GM12878 (cell line): ENCODE data around the gene PTPRQ. TPM values are rescaled to one million over a fixed set of nuclear protein-coding genes. Genes with fewer than 3 reads are reported as not detected.

Experiments
- ATAC-seq: fragments of 200-7000 bp; cut with Tn5 transposase; 3 replicates; pipeline ENCODE4 v1.9.1; 2020; ENCODE audit warnings: mild to moderate bottlenecking, moderate library complexity
- BruUV-seq: library from RNA; stranded (reverse); fragments of 400-500 nt; replicated peaks from 2 replicates; lab custom pipeline; 2021; lab: Mats Ljungman, UMichigan
- CTCF ChIA-PET: fragments of 300-600 bp; sonication (Branson Sonifier 250); formaldehyde crosslinking; extraction: SDS; loops from one replicate; lab custom pipeline; 2021; ENCODE audit warnings: inconsistent platforms; lab: Yijun Ruan, JAX
- POLR2A ChIA-PET: fragments of 350-600 bp; formaldehyde crosslinking; extraction: SDS; loops from one replicate; lab custom pipeline; 2021; ENCODE audit warnings: inconsistent platforms; lab: Charles Lee
- RAD21 ChIA-PET: fragments of 300-600 bp; sonication (Branson Sonifier 250); formaldehyde crosslinking; loops from one replicate; lab custom pipeline; 2023; ENCODE audit warnings: antibody characterized with exemption; ENCODE audit not compliant: unreplicated experiment; lab: Charles Lee
- SMC1A ChIA-PET: fragments of 300-600 bp; sonication (Branson Sonifier 250); formaldehyde crosslinking; loops from one replicate; lab custom pipeline; 2023; ENCODE audit not compliant: unreplicated experiment, uncharacterized antibody; lab: Charles Lee
- DNase-seq: peaks from one replicate; pipeline ENCODE4 v3.0.0-alpha.2; 2011; ENCODE audit warnings: low read depth, low spot score
- FAIRE-seq: peaks from 3 replicates; lab custom pipeline; 2011; peaks lifted over from hg19 to GRCh38; lab: Jason Lieb, UNC
- H2AFZ ChIP-seq: 2 replicates; pipeline ENCODE4 v1.6.0; 2011; ENCODE audit warnings: low read depth, low read length, control low read depth; ENCODE audit not compliant: control insufficient read depth
- H3K27ac ChIP-seq: 2 replicates; pipeline ENCODE4 v1.5.1; 2011; ENCODE audit warnings: control low read depth; ENCODE audit not compliant: control insufficient read depth, insufficient read depth
- H3K27me3 ChIP-seq, 2 experiments: replicated peaks in 1 of 2; 2 replicates each; pipeline versions ENCODE4 v1.6.0 to v1.6.1; 2011; ENCODE audit warnings: low read length in 1 of 2; ENCODE audit not compliant: control insufficient read depth in 2 of 2, insufficient read depth in 2 of 2
- H3K36me3 ChIP-seq, 2 experiments: 2 replicates each; pipeline ENCODE4 v1.5.1; 2011; ENCODE audit warnings: low read length in 1 of 2; ENCODE audit not compliant: control insufficient read depth in 2 of 2, insufficient read depth in 2 of 2
- H3K4me1 ChIP-seq: 2 replicates; pipeline ENCODE4 v1.6.1; 2011; ENCODE audit warnings: mild to moderate bottlenecking, low read length, moderate library complexity, mixed read lengths; ENCODE audit not compliant: control insufficient read depth, insufficient read depth
- H3K4me2 ChIP-seq: 2 replicates; pipeline ENCODE4 v1.6.0; 2011; ENCODE audit warnings: control low read depth; ENCODE audit not compliant: control insufficient read depth, insufficient read depth
- H3K4me3 ChIP-seq: fragments of 200-600 bp; sonication (generic); 2 replicates; pipeline ENCODE4 v1.5.1; 2016
- H3K79me2 ChIP-seq: 2 replicates; pipeline ENCODE4 v1.6.0; 2011; ENCODE audit warnings: low read length; ENCODE audit not compliant: control insufficient read depth, insufficient read depth
- H3K9ac ChIP-seq: 2 replicates; pipeline ENCODE4 v1.8.0; 2011; ENCODE audit warnings: low read length, control low read depth, mixed read lengths; ENCODE audit not compliant: control insufficient read depth, insufficient read depth
- H3K9me3 ChIP-seq: replicated peaks from 3 replicates; pipeline ENCODE4 v1.5.1; 2011; ENCODE audit warnings: mild to moderate bottlenecking, low read length; ENCODE audit not compliant: control insufficient read depth, insufficient read depth
- H4K20me1 ChIP-seq: 2 replicates; pipeline ENCODE4 v1.6.0; 2011; ENCODE audit not compliant: control insufficient read depth, insufficient read depth
- BRCA1 ChIP-seq: IDR thresholded peaks from 2 replicates; pipeline ENCODE4 v1.6.1; 2011; ENCODE audit warnings: low read depth, low read length, improper control_type of control experiment
- HDAC2 ChIP-seq: fragments of 200-600 bp; sonication (generic); IDR thresholded peaks from 2 replicates; pipeline ENCODE4 v1.6.1; 2017
- IRF3 ChIP-seq: fragments of 450-650 bp; IDR thresholded peaks from 2 replicates; pipeline ENCODE4 v1.6.1; 2014; ENCODE audit warnings: mild to moderate bottlenecking
- NBN ChIP-seq: fragments of 450-650 bp; IDR thresholded peaks from 2 replicates; pipeline ENCODE4 v1.6.1; 2016
- NFIC ChIP-seq: IDR thresholded peaks from 2 replicates; pipeline ENCODE4 v1.6.1; 2012; ENCODE audit warnings: low read depth, mild to moderate bottlenecking, inconsistent platforms, low read length, moderate library complexity
- POLR2AphosphoS5 ChIP-seq: IDR thresholded peaks from 2 replicates; pipeline ENCODE4 v1.6.1; 2011; ENCODE audit warnings: mild to moderate bottlenecking, low read length, inconsistent platforms
- RCOR1 ChIP-seq: conservative IDR thresholded peaks from 2 replicates; pipeline ENCODE4 v1.6.1; 2012; ENCODE audit warnings: low read depth, low read length, improper control_type of control experiment
- SRF ChIP-seq, 2 experiments: IDR thresholded peaks; 2 replicates each; pipeline ENCODE4 v1.6.1; 2011; ENCODE audit warnings: low read depth in 2 of 2, low read length in 2 of 2, mild to moderate bottlenecking in 1 of 2, moderate library complexity in 1 of 2
- TARDBP ChIP-seq: IDR thresholded peaks from 2 replicates; pipeline ENCODE4 v1.6.1; 2016; ENCODE audit warnings: borderline replicate concordance
- TBL1XR1 ChIP-seq: IDR thresholded peaks from 2 replicates; pipeline ENCODE4 v1.6.1; 2012; ENCODE audit warnings: low read depth, low read length, improper control_type of control experiment
- TCF12 ChIP-seq: IDR thresholded peaks from 2 replicates; pipeline ENCODE4 v1.6.1; 2011; ENCODE audit warnings: low read depth, mild to moderate bottlenecking, low read length
- WRNIP1 ChIP-seq: IDR thresholded peaks from 2 replicates; pipeline ENCODE4 v1.6.1; 2011; ENCODE audit warnings: low read depth, low read length, improper control_type of control experiment, borderline replicate concordance
- WGBS: methylation state at CpG from one replicate; pipeline ENCODE4 v1.1.6; 2016; ENCODE audit warnings: low lambda C conversion rate; ENCODE audit not compliant: insufficient replicate concordance, insufficient coverage; ENCODE audit errors: missing lambda C conversion rate; 5-methylcytosine and 5-hydroxymethylcytosine counted together
- in situ Hi-C: fragments of 300-500 bp; cut with MboI; formaldehyde crosslinking; loops from 9 replicates; pipeline ENCODE4 v1.14.3; 2018; ENCODE audit warnings: mixed read lengths
- intact Hi-C: fragments of 100-400 bp; cut with micrococcal nuclease; formaldehyde crosslinking; loops from one replicate; pipeline ENCODE4 v1.14.2; 2022; ENCODE audit not compliant: unreplicated experiment
- polyA plus RNA-seq, 11 experiments: library from polyadenylated mRNA; depleted of rRNA in 4 of 11; unstranded in 6 of 11; stranded (reverse) in 5 of 11; fragments of >200 nt; fragmentation: Nextera tagmentation in 4 of 11; fragmentation: Illumina TruSeq in 1 of 11; extraction: Ambion mirVana in 4 of 11; extraction: Trizol in 1 of 11; gene quantifications; 1 replicate in 1 of 11; 2 replicates in 10 of 11; pipeline versions ENCODE4 v1.2.1 to v1.2.3, GENCODE V29; 2011 to 2016; ENCODE audit warnings: inconsistent platforms in 2 of 11, missing spikeins in 2 of 11, low read depth in 1 of 11
- total RNA-seq, 4 experiments: library from RNA; depleted of rRNA in 3 of 4; stranded (reverse); fragments of >200 nt in 3 of 4; fragmentation: Illumina TruSeq in 1 of 4; extraction: Trizol in 1 of 4; gene quantifications; 2 replicates each; pipeline versions ENCODE4 v1.2.1 to v1.2.3, GENCODE V29; 2013 to 2021
- TF ChIP-seq, protein P1 (sequence below): IDR thresholded peaks from 2 replicates; pipeline ENCODE4 v1.6.1; 2011; ENCODE audit warnings: low read depth, mild to moderate bottlenecking, low read length, moderate library complexity, borderline replicate concordance; ENCODE audit errors: extremely low read depth

PTPRQ gene
- total and polyA plus RNA-seq, 10 of the 15 experiments (the other 5 are each of a cell fraction or from before 2014, with no cell fraction given) = 0.01 TPM; not detected in 9

DNA sequence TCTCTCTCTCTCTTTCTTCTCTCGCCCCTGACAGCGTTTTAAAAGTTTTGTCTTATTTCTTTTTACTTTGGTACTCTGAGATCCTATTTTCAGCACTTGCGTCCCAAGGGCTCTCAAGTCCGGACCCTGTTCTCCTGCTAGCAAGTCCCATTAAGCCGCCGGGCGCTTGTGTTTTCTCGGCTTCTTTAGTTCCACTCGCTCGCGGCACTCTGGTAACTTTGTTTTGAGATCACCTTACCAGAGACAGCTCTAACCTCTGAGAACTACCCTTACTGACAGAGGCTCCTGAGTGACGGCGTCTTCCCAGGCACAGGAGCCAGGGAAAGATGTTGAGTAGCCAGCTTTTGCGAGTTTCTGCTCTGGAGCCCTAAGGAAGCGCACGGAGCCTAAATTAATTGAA lies 270.0 kb downstream of the PTPRQ start:
- H2AFZ ChIP-seq = no peak overlapping the region
- ChIA-PET RAD21 (no interaction called here), POLR2A (no interaction called here), SMC1A (no interaction called here), CTCF (no interaction called here)
- no peaks in the 10 kb centered on the region for H3K4me1 ChIP-seq
- H3K36me3 ChIP-seq = no peaks in the 10 kb centered on the region
- peaks cover 11 to 16% of the 10 kb centered on the region in 2 experiments for H3K27me3 ChIP-seq
- 23% methylated on average over 16 of the region's 16 CpGs for WGBS
- H4K20me1 ChIP-seq = no peaks in the 10 kb centered on the region
- in situ Hi-C loops = no loop called here
- no peak for DNase-seq
- TF ChIP-seq TCF12 (no peak), SRF (IDR thresholded peaks at IDR 0.05; ENCODE audit: low read depth in 2 of 2, low read length in 2 of 2) (no peak), IRF3 (no peak), WRNIP1 (no peak), NBN (no peak)
- intact Hi-C loops = loop anchor here (5.0 kb wide), 1 partner anchor 242 kb away; no protein-coding TSS in a partner anchor
- H3K9me3 ChIP-seq = no peaks in the 10 kb centered on the region
- no peak overlapping the region for H3K27ac ChIP-seq
- no peak for FAIRE-seq
- no peak overlapping the region for H3K4me3 ChIP-seq
- no peak overlapping the region for H3K9ac ChIP-seq
- H3K79me2 ChIP-seq = no peaks in the 10 kb centered on the region
- H3K4me2 ChIP-seq = no peak overlapping the region; the same call in 1 of the 2 replicates
- no TSS peak for BruUV-seq
- no peak for ATAC-seq

DNA sequence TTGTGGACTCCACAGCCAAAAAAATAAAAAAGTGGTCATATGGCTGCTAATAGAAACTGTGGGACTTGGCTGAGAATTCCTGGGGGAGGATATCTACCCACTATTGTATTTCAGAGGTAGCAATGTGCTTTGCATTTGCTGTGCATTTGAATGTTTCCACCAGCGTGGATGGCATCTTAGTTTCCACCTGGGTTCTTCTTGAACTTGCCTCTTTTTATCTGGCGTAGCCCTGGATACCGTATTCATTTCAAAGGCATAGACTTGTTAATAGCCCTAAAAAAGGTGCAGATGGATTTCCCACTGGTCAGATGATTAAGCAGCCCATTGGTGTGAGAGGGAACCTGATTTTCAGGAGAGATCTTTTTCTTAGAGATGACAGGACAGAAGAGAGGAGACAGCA lies 270.8 kb downstream of the PTPRQ start:
- Histone ChIP-seq H4K20me1 (no peaks in the 10 kb centered on the region), H3K4me1 (no peaks in the 10 kb centered on the region), H3K79me2 (no peaks in the 10 kb centered on the region), H3K36me3 (no peaks in the 10 kb centered on the region), H3K4me2 (no peak overlapping the region), H3K9ac (no peak overlapping the region), H2AFZ (no peak overlapping the region), H3K27ac (no peak overlapping the region), H3K9me3 (no peaks in the 10 kb centered on the region), H3K4me3 (no peak overlapping the region), H3K27me3 (peaks cover 11 to 15% of the 10 kb centered on the region in 2 experiments)
- intact Hi-C loops (loop anchor here (5.0 kb wide), 1 partner anchor 243 kb away; no protein-coding TSS in a partner anchor), in situ Hi-C loops (no loop called here)
- FAIRE-seq (no peak), DNase-seq (no peak), ATAC-seq (no peak)
- 45% methylated on average over 3 of the region's 3 CpGs for WGBS
- BruUV-seq = no TSS peak
- POLR2A ChIA-PET = no interaction called here
- CTCF ChIA-PET = no interaction called here
- SMC1A ChIA-PET = no interaction called here
- RAD21 ChIA-PET = no interaction called here
- TF ChIP-seq BRCA1 (no peak), RCOR1 (no peak), TBL1XR1 (no peak), POLR2AphosphoS5 (no peak), NBN (no peak), HDAC2 (no peak), NFIC (no peak), TARDBP (no peak)
- TF ChIP-seq, protein P1, sequence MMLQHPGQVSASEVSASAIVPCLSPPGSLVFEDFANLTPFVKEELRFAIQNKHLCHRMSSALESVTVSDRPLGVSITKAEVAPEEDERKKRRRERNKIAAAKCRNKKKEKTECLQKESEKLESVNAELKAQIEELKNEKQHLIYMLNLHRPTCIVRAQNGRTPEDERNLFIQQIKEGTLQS = no peak
